GM23248 (cell line): ENCODE results near the gene SLC19A2. TPM values are rescaled to one million over a fixed set of nuclear protein-coding genes. Genes with fewer than 3 reads are reported as not detected.

ENCODE experiments used
- DNase-seq: peaks from one replicate; pipeline ENCODE4 v3.0.0-alpha.2; 2015
- H2AFZ ChIP-seq: fragments of 200-600 bp; sonication (generic); 2 replicates; pipeline ENCODE4 v1.6.1; 2016; ENCODE audit warnings: antibody characterized with exemption
- H3F3A ChIP-seq: fragments of 200-600 bp; sonication (generic); 2 replicates; pipeline ENCODE4 v1.6.1; 2016; ENCODE audit warnings: mild to moderate bottlenecking, antibody characterized with exemption, mixed run types; ENCODE audit not compliant: insufficient read depth
- H3K27ac ChIP-seq: fragments of 200-600 bp; sonication (generic); 2 replicates; pipeline ENCODE4 v1.5.1; 2016; ENCODE audit warnings: mild to moderate bottlenecking
- H3K27me3 ChIP-seq: fragments of 200-600 bp; sonication (generic); replicated peaks from 2 replicates; pipeline ENCODE4 v1.6.1; 2016; ENCODE audit warnings: mild to moderate bottlenecking; ENCODE audit not compliant: insufficient read depth
- H3K36me3 ChIP-seq: fragments of 200-600 bp; sonication (generic); 2 replicates; pipeline ENCODE4 v1.6.1; 2016; ENCODE audit warnings: low read depth, mild to moderate bottlenecking
- H3K4me1 ChIP-seq: fragments of 200-600 bp; sonication (generic); 2 replicates; pipeline ENCODE4 v1.6.1; 2016; ENCODE audit warnings: mild to moderate bottlenecking; ENCODE audit not compliant: insufficient read depth
- H3K4me2 ChIP-seq: fragments of 200-600 bp; sonication (generic); one replicate; pipeline ENCODE4 v1.6.1; 2016; ENCODE audit warnings: mild to moderate bottlenecking; ENCODE audit not compliant: unreplicated experiment
- H3K4me3 ChIP-seq: fragments of 200-600 bp; sonication (generic); 2 replicates; pipeline ENCODE4 v1.5.1; 2016; ENCODE audit warnings: mild to moderate bottlenecking
- H3K79me2 ChIP-seq: fragments of 200-600 bp; sonication (generic); 2 replicates; pipeline ENCODE4 v1.6.1; 2016; ENCODE audit warnings: mild to moderate bottlenecking; ENCODE audit not compliant: insufficient read depth
- H3K9ac ChIP-seq: fragments of 200-600 bp; sonication (generic); 2 replicates; pipeline ENCODE4 v1.6.1; 2016; ENCODE audit warnings: mild to moderate bottlenecking
- H3K9me2 ChIP-seq: fragments of 200-600 bp; sonication (generic); 2 replicates; pipeline ENCODE4 v1.6.1; 2016; ENCODE audit warnings: mixed run types, mild to moderate bottlenecking, moderate library complexity; ENCODE audit not compliant: insufficient read depth
- H3K9me3 ChIP-seq: fragments of 200-600 bp; sonication (generic); one replicate; pipeline ENCODE4 v1.6.1; 2017; ENCODE audit warnings: low read depth
- H4K20me1 ChIP-seq: fragments of 200-600 bp; sonication (generic); 2 replicates; pipeline ENCODE4 v1.6.0; 2016; ENCODE audit not compliant: insufficient read depth
- EZH2 ChIP-seq: fragments of 200-600 bp; sonication (generic); IDR thresholded peaks from 2 replicates; pipeline ENCODE4 v1.6.1; 2018; ENCODE audit warnings: antibody characterized with exemption, mild to moderate bottlenecking; ENCODE audit not compliant: insufficient read depth, poor library complexity, severe bottlenecking
- EZH2phosphoT487 ChIP-seq: fragments of 200-600 bp; sonication (generic); IDR thresholded peaks from 2 replicates; pipeline ENCODE4 v1.6.1; 2018; ENCODE audit warnings: antibody characterized with exemption, moderate library complexity, mild to moderate bottlenecking, low read depth; ENCODE audit not compliant: insufficient read depth
- WGBS, 2 experiments: methylation state at CpG; one replicate each; pipeline ENCODE4 v1.1.6; 2015 to 2017; ENCODE audit warnings: low lambda C conversion rate in 2 of 2, low coverage in 1 of 2; ENCODE audit errors: missing lambda C conversion rate in 2 of 2; 5-methylcytosine and 5-hydroxymethylcytosine counted together
- in situ Hi-C: fragments of 300-500 bp; cut with MboI; formaldehyde crosslinking; loops from 2 replicates; pipeline ENCODE4 v1.15.0; 2020
- polyA plus RNA-seq: library from polyadenylated mRNA; unstranded; fragments of >200 nt; fragmentation: Nextera tagmentation; extraction: Ambion mirVana; gene quantifications from 2 replicates; pipeline ENCODE4 v1.2.1, GENCODE V29; 2016
- total RNA-seq: library from RNA; depleted of rRNA; stranded (reverse); fragments of >200 nt; shearing (Covaris generic); gene quantifications from 2 replicates; pipeline ENCODE4 v1.2.3, GENCODE V29; 2014

SLC19A2 gene
- total and polyA plus RNA-seq, 2 experiments from 2014 or later: 2.6 to 7.1 TPM

- WGBS, 2 experiments: 83 to 88% methylated on average over 1 of the region's 1 CpG
- H3K9ac ChIP-seq: no peak overlapping the region
- H3F3A ChIP-seq: no peaks in the 10 kb centered on the region
- H3K4me1 ChIP-seq: no peaks in the 10 kb centered on the region
- H3K9me3 ChIP-seq: no peaks in the 10 kb centered on the region
- H4K20me1 ChIP-seq: no peaks in the 10 kb centered on the region
- H2AFZ ChIP-seq: no peak overlapping the region
- H3K4me2 ChIP-seq: no peak overlapping the region
- TF ChIP-seq EZH2: no peak
- TF ChIP-seq EZH2phosphoT487: no peak
- no peak overlapping the region for H3K27ac ChIP-seq
- no peaks in the 10 kb centered on the region for H3K27me3 ChIP-seq
- DNase-seq: no peak
- no peak overlapping the region for H3K4me3 ChIP-seq
- H3K79me2 ChIP-seq: no peaks in the 10 kb centered on the region
- no peaks in the 10 kb centered on the region for H3K9me2 ChIP-seq
- in situ Hi-C loops: no loop called here
- no peaks in the 10 kb centered on the region for H3K36me3 ChIP-seq
Observed at GRCh38 chr1:169526120-169526832, 40.5 kb upstream of the SLC19A2 start.

GRCh38 chr1:169525391-169525790 is 39.6 kb upstream of the SLC19A2 start:
- Histone ChIP-seq H2AFZ (no peak overlapping the region), H3K9ac (no peak overlapping the region), H3K36me3 (no peaks in the 10 kb centered on the region), H3K9me2 (no peaks in the 10 kb centered on the region), H3K27me3 (no peaks in the 10 kb centered on the region), H4K20me1 (no peaks in the 10 kb centered on the region), H3K79me2 (no peaks in the 10 kb centered on the region), H3K9me3 (no peaks in the 10 kb centered on the region), H3K4me2 (no peak overlapping the region), H3K27ac (no peak overlapping the region), H3K4me1 (no peaks in the 10 kb centered on the region), H3F3A (no peaks in the 10 kb centered on the region), H3K4me3 (no peak overlapping the region)
- 87 to 100% methylated on average over 1 of the region's 1 CpG for WGBS, 2 experiments
- DNase-seq: no peak
- TF ChIP-seq EZH2 (no peak), EZH2phosphoT487 (no peak)
- in situ Hi-C loops: no loop called here

GRCh38 chr1:169523904-169524303 is 38.2 kb upstream of the SLC19A2 start:
- H3K27me3 ChIP-seq: no peaks in the 10 kb centered on the region
- H2AFZ ChIP-seq: no peak overlapping the region
- no peak overlapping the region for H3K4me2 ChIP-seq
- no peaks in the 10 kb centered on the region for H3K9me2 ChIP-seq
- H3K9ac ChIP-seq: no peak overlapping the region
- no peaks in the 10 kb centered on the region for H3F3A ChIP-seq
- TF ChIP-seq EZH2 (no peak), EZH2phosphoT487 (no peak)
- H3K27ac ChIP-seq: no peak overlapping the region
- H3K4me1 ChIP-seq: no peaks in the 10 kb centered on the region
- no peaks in the 10 kb centered on the region for H3K9me3 ChIP-seq
- no peaks in the 10 kb centered on the region for H4K20me1 ChIP-seq
- DNase-seq: no peak
- no peak overlapping the region for H3K4me3 ChIP-seq
- no peaks in the 10 kb centered on the region for H3K79me2 ChIP-seq
- no peaks in the 10 kb centered on the region for H3K36me3 ChIP-seq
- in situ Hi-C loops: no loop called here

- H3K79me2 ChIP-seq: no peaks in the 10 kb centered on the region
- no peak overlapping the region for H3K27ac ChIP-seq
- DNase-seq: no peak
- TF ChIP-seq EZH2: no peak
- no peak for TF ChIP-seq EZH2phosphoT487
- H3K9me2 ChIP-seq: no peaks in the 10 kb centered on the region
- no peak overlapping the region for H3K4me2 ChIP-seq
- no peaks in the 10 kb centered on the region for H3K36me3 ChIP-seq
- no peaks in the 10 kb centered on the region for H3K9me3 ChIP-seq
- H3K4me3 ChIP-seq: no peak overlapping the region
- no peak overlapping the region for H2AFZ ChIP-seq
- no peaks in the 10 kb centered on the region for H3F3A ChIP-seq
- in situ Hi-C loops: no loop called here
- H3K4me1 ChIP-seq: no peaks in the 10 kb centered on the region
- WGBS, 2 experiments: 88 to 100% methylated on average over 1 of the region's 1 CpG
- no peaks in the 10 kb centered on the region for H3K27me3 ChIP-seq
- no peak overlapping the region for H3K9ac ChIP-seq
- H4K20me1 ChIP-seq: no peaks in the 10 kb centered on the region
Observed at GRCh38 chr1:169521226-169521625, 35.5 kb upstream of the SLC19A2 start.
